Muscle of leg (tissue), 9 donors: ENCODE data around the gene DDX21. TPM values are rescaled to one million over a fixed set of nuclear protein-coding genes. Genes with fewer than 3 reads are reported as not detected.

Source experiments
- polyA plus RNA-seq, 8 donors: library from polyadenylated mRNA; unstranded; fragments of 120-200 nt; gene quantifications; one replicate each; pipeline versions ENCODE4 v1.2.1 to v1.2.3, GENCODE V29; 2013; ENCODE audit warnings: inconsistent platforms in 1 of 8, low replicate concordance in 1 of 8; ENCODE audit not compliant: insufficient read length in 8 of 8, insufficient read depth in 1 of 8
- total RNA-seq: library from RNA; stranded (reverse); fragments of 120-200 nt; gene quantifications from one replicate; pipeline ENCODE4 v1.2.4, GENCODE V29; 2013

DDX21 gene
- total and polyA plus RNA-seq, 9 donors, result 30.9 to 49.9 (median 41.2) TPM

Other genes with a start within 250 kb of the DDX21 start
- gene CCAR1, start 234.9 kb upstream of the DDX21 start, total RNA-seq, result 36.0 TPM
- 10 to 100 TPM; 57.7 to 78.8 (median 71.0) TPM for gene CCAR1, start 234.9 kb upstream of the DDX21 start, polyA plus RNA-seq
- gene STOX1, start 128.6 kb upstream of the DDX21 start, total RNA-seq, result 2.7 TPM
- gene STOX1, start 128.6 kb upstream of the DDX21 start, polyA plus RNA-seq, result 1 to 10 TPM; 1.3 to 3.9 (median 2.6) TPM
- gene DDX50, start 54.9 kb upstream of the DDX21 start, total RNA-seq, result 51.9 TPM
- gene DDX50, start 54.9 kb upstream of the DDX21 start, polyA plus RNA-seq, result 10 to 100 TPM; 41.1 to 63.6 (median 45.0) TPM
- 20.1 TPM for gene KIFBP, start 32.6 kb downstream of the DDX21 start, total RNA-seq
- gene KIFBP, start 32.6 kb downstream of the DDX21 start, polyA plus RNA-seq, result 10 to 100 TPM; 17.9 to 25.7 (median 21.9) TPM
- gene SRGN, start 131.9 kb downstream of the DDX21 start, total RNA-seq, result 22.1 TPM
- gene SRGN, start 131.9 kb downstream of the DDX21 start, polyA plus RNA-seq, result 10 to 100 TPM; 20.3 to 38.1 (median 24.3) TPM
- gene VPS26A, start 168.0 kb downstream of the DDX21 start, total RNA-seq, result 20.3 TPM
- gene VPS26A, start 168.0 kb downstream of the DDX21 start, polyA plus RNA-seq, result 10 to 100 TPM; 34.4 to 51.2 (median 41.1) TPM
- 25.0 TPM for gene SUPV3L1, start 224.1 kb downstream of the DDX21 start, total RNA-seq
- gene SUPV3L1, start 224.1 kb downstream of the DDX21 start, polyA plus RNA-seq, result 10 to 100 TPM; 22.3 to 30.2 (median 25.1) TPM